ENCODE measurements around the gene ELMO2.

Gene ELMO2

GRCh38 chr20:46351357-46352058, 54.9 kb downstream of the ELMO2 start:
- DNase-seq (ENCODE audit: low read depth), result no peak

GRCh38 chr20:46350986-46351267, 55.5 kb downstream of the ELMO2 start:
- no peak for DNase-seq (ENCODE audit: low read depth)

- no peak for DNase-seq (ENCODE audit: low read depth)
These were observed 56.0 kb downstream of the ELMO2 start for GRCh38 chr20:46350201-46350985.

GRCh38 chr20:46349742-46350056, 56.7 kb downstream of the ELMO2 start:
- no peak for DNase-seq (ENCODE audit: low read depth)

DNA sequence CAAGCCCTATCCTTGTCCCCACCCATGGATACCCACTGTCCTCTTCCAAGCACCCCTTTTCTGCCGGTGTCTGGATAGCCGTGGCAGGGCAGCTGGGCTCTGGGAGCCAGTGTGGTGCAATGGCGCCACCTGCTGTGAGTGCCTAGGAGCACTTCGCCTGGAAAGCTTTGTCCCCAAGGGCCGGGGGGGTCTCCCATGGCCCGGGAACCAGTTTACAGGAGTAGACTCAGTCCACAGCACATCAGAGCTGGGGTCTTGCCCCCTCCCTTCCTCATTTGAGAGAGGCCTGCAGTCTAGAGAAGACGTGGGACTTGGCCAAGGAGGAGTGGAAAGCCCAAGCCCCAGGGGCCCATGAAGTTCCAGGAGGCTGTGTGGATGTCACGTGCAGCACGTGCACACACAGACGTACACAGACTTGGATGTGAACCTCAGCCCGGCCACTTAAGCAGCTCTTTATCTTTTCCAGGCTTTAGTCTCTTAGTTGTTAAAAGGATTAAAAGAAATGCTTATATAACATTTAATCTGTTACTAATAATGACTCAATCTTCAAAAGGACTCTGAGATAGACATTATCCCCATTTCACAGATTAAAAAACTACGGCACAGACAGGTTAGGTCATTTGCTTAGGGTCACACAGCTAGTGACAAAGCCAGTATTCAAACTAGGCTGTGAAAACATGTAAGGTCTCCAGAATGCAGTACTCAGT, 57.2 kb downstream of the ELMO2 start:
- DNase-seq (ENCODE audit: low read depth), result no peak

DNA sequence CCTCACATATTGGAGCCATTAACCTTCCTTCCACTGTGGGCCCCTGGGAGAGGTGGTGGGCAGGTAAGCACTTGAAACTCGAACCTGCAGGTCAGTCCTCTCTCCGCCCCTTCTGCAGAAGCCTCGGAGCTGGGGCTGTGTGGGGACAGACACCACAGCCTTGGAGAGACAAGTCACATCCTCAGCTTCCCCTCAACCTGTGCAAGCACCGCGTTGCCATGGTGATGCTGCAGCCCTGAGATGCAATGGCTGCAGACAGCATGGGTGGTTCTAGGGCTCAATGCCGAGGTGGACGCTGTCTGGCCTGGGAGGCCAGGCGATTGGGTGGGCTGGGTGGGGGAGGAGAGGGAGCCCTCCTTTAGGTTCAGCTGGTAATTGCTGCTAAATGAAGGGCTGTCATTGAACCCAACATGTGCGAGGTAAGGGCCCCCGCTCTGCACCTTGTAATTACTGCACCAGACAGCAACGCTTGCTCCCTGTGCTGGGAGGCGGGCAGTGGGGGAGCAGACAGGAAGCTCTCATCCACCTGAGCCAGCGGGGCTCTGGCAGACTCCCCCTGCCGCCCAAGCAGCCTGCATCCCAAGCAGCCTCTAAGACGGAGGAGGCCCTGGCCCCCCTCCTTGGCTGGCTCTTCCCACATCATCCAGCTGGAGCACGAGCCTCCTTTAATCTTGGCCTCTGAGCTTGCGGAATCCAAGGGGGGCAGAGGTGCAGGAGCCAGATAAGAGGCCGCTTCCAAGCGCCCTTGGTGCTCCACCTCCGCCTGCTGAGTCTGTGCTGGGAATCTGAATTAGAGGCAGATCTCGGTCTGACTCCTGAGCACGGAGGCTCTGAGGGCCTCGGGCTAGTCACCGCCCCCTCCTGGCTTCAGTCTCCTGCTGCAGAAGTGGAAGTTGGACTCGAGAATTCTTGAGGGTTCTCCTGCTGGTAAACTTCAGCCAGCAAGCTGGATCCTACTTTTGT, 58.3 kb downstream of the ELMO2 start:
- no peak for DNase-seq (ENCODE audit: low read depth)

GRCh38 chr20:46346770-46347169, 59.6 kb downstream of the ELMO2 start:
- DNase-seq (ENCODE audit: low read depth), result no peak

DNA sequence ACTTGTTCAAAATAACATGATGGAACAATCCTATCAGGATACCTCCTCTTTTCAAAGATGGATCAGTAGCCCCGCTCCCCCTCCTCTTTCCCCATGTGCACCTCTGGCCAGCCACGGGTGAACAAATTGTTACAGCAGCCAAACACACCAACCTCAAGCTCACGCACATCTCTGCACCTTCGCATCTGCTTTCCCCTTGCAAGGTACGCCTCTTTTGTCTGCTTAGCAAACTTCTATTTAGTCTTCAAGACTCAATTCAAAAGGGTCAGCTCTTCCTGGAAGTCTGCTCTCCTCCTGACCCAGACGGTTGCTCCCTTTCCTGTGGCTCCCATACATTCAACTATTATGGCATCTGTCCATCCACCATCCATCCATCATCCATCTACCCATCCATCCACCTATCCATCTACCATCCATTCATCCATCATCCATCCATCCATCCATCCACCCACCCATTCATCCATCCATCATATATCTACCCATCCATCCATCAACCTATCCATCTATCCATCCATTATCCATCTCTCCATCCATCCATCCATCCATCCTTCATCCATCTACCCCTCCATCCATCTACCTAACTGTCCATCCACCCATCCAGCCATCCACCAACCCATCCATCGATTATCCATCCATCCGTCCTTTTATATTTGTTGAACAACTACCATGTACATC, 61.8 kb downstream of the ELMO2 start:
- no peak for DNase-seq (ENCODE audit: low read depth)

- no peak for DNase-seq (ENCODE audit: low read depth)
These were observed 62.4 kb downstream of the ELMO2 start for GRCh38 chr20:46343975-46344357.

DNA sequence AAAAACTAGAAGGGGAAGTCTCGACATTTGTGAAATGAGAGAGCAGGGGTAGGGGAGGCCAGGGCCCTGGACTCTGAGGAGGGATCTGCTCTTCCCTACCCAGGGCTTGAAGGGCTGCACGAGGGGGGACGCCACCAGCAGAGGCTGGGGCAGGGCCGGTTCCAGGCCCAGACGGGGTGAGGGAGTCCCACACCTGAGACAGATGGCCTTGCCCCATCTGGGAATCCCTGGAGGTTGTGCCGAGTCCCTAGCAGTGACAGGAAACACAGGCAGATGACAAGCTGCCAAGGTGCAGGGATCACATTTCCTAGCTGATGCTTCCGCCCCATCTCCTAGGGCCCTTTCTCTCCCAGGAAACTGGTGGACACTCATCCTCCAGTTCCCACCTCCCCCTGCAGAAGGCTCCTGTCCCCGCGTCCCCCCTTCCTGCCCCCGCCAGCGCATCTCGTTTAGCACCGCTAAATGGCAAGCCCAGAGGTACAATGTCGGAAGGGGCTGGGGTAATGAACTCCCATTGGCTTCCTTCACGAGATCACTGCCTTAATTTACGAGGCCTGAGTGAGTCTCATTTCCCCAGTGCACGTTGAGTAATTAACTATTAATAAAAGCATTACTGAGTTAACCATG, 63.0 kb downstream of the ELMO2 start:
- no peak for DNase-seq (ENCODE audit: low read depth)

DNA sequence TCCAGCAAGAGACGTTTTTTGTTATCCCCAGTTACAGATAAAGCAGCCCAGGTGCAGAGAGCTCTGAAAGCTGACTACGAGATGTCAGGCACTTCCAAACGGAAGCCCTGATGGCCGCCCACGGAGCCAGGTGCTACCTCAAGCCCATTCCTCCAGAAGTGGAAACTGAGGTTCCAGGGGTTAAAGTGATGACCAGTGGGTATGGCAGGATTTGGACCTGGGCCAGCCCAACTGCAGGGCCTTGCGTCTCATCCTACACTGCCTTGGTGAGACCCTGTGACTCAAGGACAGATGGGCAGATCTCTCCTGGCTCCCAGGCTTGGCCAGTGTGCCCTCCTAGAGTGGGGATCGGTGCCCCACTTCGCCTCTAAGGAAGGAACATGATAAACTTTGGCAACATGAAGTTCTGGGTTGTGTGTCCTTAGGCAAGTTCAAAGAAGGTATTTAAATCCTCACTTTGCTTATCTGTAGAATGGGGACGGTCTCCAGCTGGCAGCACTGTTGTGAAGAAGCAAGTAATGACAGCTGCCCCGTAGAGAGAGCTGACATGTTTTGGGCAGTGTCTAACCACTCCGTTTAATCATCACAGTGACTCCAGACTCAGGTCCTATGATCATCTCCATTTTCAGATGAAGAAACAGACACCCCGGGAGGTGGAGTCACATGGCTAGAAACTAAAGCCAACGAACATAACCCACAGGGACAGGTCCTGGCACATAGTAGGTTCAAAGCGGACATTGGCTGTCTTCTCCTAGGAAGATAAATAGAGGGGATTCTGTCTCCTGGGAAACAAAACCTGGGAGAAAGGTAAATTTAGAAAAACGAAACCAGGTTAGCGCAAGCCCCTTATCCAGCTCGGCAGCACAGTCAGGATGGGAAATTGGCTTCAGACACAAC, 63.7 kb downstream of the ELMO2 start:
- DNase-seq (ENCODE audit: low read depth), result no peak

DNA sequence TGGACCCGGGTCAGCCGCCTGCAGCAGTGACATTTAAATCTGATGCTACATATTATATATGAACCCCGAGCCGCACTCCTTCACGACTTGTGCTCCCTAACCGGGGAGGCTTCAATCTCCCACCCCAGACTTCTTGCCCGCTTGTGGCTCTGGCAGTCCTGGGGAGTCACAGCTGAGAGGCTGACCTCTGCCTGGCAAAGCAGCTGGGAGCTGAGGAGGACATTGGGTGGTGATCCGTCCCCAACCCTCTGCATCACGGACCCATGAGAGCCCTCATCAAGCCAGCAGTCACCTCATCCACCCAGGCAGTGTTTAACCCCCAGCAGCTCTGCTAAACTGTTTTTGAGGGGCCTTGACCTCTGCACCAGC, 64.4 kb downstream of the ELMO2 start:
- no peak for DNase-seq (ENCODE audit: low read depth)

- no peak for DNase-seq (ENCODE audit: low read depth)
These were observed 65.1 kb downstream of the ELMO2 start for GRCh38 chr20:46341074-46342009.

- no peak for DNase-seq (ENCODE audit: low read depth)
These were observed 67.4 kb downstream of the ELMO2 start for GRCh38 chr20:46339037-46339436.

DNA sequence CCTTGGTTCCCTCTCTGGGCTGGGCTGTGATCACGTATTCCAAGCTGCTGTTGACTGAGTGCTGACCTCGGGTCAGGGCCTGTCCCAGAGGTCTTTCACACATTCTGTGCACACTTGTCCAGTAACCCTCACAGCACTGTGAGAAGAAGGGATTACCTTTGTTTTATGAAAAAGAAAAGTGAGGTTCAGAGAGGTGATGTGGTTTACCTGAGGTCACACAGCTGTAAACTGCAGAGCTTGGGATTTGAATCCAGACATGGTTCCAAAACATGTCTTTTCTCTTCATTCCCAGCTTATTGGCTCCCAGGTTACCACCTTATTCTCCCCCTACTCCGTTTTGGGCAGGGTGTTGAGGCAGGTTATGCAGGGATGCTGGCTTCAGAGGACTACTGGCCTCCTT, 69.7 kb downstream of the ELMO2 start:
- no peak for DNase-seq (ENCODE audit: low read depth)

GRCh38 chr20:46334303-46334904, 72.0 kb downstream of the ELMO2 start:
- DNase-seq (ENCODE audit: low read depth), result no peak

DNA sequence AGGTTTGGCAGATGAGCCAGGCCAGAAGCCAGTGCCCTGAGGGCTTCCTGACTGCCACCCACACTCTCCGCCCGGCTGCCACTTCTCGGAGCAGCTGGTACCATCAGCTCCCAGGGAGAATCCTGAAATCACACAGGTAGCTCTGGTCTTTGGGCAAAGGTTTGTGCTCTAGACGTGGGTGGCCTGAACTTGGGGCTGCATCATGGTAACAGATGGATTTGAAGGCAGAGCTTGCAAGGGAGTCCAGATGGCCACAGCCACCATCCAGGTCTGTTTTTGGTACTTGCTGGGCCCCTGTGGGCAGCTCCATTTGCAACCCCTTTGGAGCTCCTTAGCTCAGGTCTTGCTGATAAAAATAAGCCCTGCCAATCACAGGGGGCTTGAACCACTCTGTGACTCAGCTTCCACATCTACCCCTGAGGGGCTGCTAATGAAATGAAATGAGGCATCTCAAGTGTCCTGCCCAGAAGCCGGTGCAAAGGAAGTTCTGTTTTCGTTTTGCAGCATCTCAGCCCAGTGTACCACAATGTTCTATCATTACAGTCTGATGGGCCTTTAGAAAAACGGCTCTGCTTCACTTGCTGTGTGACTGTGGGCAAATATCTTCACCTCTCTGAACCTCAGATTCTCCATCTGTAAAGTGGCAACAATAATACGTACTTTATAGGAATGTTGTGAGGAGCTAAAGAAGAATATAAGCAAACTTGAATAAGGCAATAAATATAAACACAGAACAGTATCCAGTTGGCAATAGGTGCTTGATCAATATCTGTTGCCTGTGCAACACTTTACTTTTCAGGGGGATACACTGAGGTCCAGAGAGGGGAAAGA, 73.0 kb downstream of the ELMO2 start:
- DNase-seq (ENCODE audit: low read depth), result no peak
